HepG2 (cell line): ENCODE results near the gene HYOU1. TPM values are rescaled to one million over a fixed set of nuclear protein-coding genes. Genes with fewer than 3 reads are reported as not detected.
A peak's percentile ranks its signal among the peaks of the same experiment; 100 is the strongest.

ENCODE experiments used
- FOXP1 ChIP-seq, 2 experiments: fragments of 450-650 bp in 1 of 2; IDR thresholded peaks; 2 replicates each; pipeline ENCODE4 v1.6.1; 2017 to 2018; ENCODE audit warnings: antibody characterized with exemption in 1 of 2
- KDM1A ChIP-seq: IDR thresholded peaks from 2 replicates; pipeline ENCODE4 v1.6.1; 2016; ENCODE audit warnings: missing compliant biosample characterization
- MED8 ChIP-seq: sonication (generic); formaldehyde crosslinking; IDR thresholded peaks from 2 replicates; pipeline ENCODE4 v1.8.1; 2023; ENCODE audit warnings: mild to moderate bottlenecking, missing genetic modification reagents; ENCODE audit not compliant: insufficient replicate concordance
- NR1H2 ChIP-seq: sonication (generic); formaldehyde crosslinking; IDR thresholded peaks from 2 replicates; pipeline ENCODE4 v1.8.1; 2022; ENCODE audit warnings: low read depth, missing genetic modification reagents, borderline replicate concordance
- NR3C1 ChIP-seq: sonication (generic); formaldehyde crosslinking; IDR thresholded peaks from 2 replicates; pipeline ENCODE4 v1.4.0; 2020; ENCODE audit warnings: missing genetic modification reagents
- PITX1 ChIP-seq: sonication (generic); formaldehyde crosslinking; IDR thresholded peaks from 2 replicates; pipeline ENCODE4 v1.5.1; 2020; ENCODE audit warnings: mild to moderate bottlenecking, missing genetic modification reagents
- SIN3A ChIP-seq: IDR thresholded peaks from 2 replicates; pipeline ENCODE4 v1.6.1; 2011; ENCODE audit warnings: low read depth, mild to moderate bottlenecking, control low read depth, low read length, borderline replicate concordance
- TCF7 ChIP-seq: sonication (generic); IDR thresholded peaks from 2 replicates; pipeline ENCODE4 v1.6.1; 2016; ENCODE audit warnings: antibody characterized with exemption, low read depth
- ZBTB1 ChIP-seq: sonication (generic); formaldehyde crosslinking; IDR thresholded peaks from 2 replicates; pipeline ENCODE4 v1.4.0; 2020; ENCODE audit warnings: missing genetic modification reagents, borderline replicate concordance
- ZNF10 ChIP-seq: sonication (generic); formaldehyde crosslinking; IDR thresholded peaks from 2 replicates; pipeline ENCODE4 v1.4.0; 2020; ENCODE audit warnings: mild to moderate bottlenecking, low read depth, missing genetic modification reagents, borderline replicate concordance
- ZNF142 ChIP-seq: sonication (generic); formaldehyde crosslinking; IDR thresholded peaks from 2 replicates; pipeline ENCODE4 v1.4.0; 2020; ENCODE audit warnings: missing genetic modification reagents
- ZNF17 ChIP-seq: sonication (generic); formaldehyde crosslinking; IDR thresholded peaks from 2 replicates; pipeline ENCODE4 v1.5.0; 2020; ENCODE audit warnings: mild to moderate bottlenecking, missing genetic modification reagents
- ZNF205 ChIP-seq: IDR thresholded peaks from 2 replicates; pipeline ENCODE4 v1.6.1; 2018; ENCODE audit warnings: missing biosample characterization, missing genetic modification reagents
- ZNF775 ChIP-seq: sonication (generic); formaldehyde crosslinking; IDR thresholded peaks from 2 replicates; pipeline ENCODE4 v1.4.0; 2020; ENCODE audit warnings: missing genetic modification reagents, mild to moderate bottlenecking, moderate library complexity, borderline replicate concordance
- ZNF839 ChIP-seq: sonication (generic); formaldehyde crosslinking; IDR thresholded peaks from 2 replicates; pipeline ENCODE4 v1.4.0; 2020; ENCODE audit warnings: missing genetic modification reagents, mild to moderate bottlenecking, borderline replicate concordance
- polyA plus RNA-seq, 8 experiments: library from polyadenylated mRNA; depleted of rRNA in 3 of 8; stranded (reverse) in 7 of 8; unstranded in 1 of 8; fragments of >200 nt; fragmentation: Illumina TruSeq in 4 of 8; extraction: Trizol in 4 of 8; gene quantifications; 2 replicates each; pipeline versions ENCODE4 v1.2.1 to v1.2.3, GENCODE V29; 2011 to 2016; ENCODE audit warnings: low read depth in 4 of 8, missing spikeins in 1 of 8, mixed read lengths in 1 of 8; ENCODE audit not compliant: insufficient read depth in 1 of 8
- total RNA-seq, 5 experiments: library from RNA; depleted of rRNA; stranded (reverse); fragments of >200 nt; fragmentation: Illumina TruSeq; extraction: Trizol; gene quantifications; 2 replicates each; pipeline ENCODE4 v1.2.3, GENCODE V29; 2016; ENCODE audit warnings: low read depth in 1 of 5
- TF ChIP-seq, protein P1 (sequence below): sonication (generic); formaldehyde crosslinking; IDR thresholded peaks from 2 replicates; pipeline ENCODE4 v1.4.0; 2020; ENCODE audit warnings: missing genetic modification reagents
- TF ChIP-seq, protein P2 (sequence below): sonication (generic); formaldehyde crosslinking; IDR thresholded peaks from 2 replicates; pipeline ENCODE4 v1.9.0; 2021; ENCODE audit warnings: missing genetic modification reagents, mild to moderate bottlenecking, borderline replicate concordance
- TF ChIP-seq, protein P3 (sequence below): sonication (generic); formaldehyde crosslinking; IDR thresholded peaks from 2 replicates; pipeline ENCODE4 v1.5.0; 2020; ENCODE audit warnings: missing genetic modification reagents, mild to moderate bottlenecking, borderline replicate concordance

Gene HYOU1
- total and polyA plus RNA-seq, 2 of the 13 experiments (the other 11 are each of a cell fraction or from before 2014, with no cell fraction given), result 127 to 155 TPM

DNA sequence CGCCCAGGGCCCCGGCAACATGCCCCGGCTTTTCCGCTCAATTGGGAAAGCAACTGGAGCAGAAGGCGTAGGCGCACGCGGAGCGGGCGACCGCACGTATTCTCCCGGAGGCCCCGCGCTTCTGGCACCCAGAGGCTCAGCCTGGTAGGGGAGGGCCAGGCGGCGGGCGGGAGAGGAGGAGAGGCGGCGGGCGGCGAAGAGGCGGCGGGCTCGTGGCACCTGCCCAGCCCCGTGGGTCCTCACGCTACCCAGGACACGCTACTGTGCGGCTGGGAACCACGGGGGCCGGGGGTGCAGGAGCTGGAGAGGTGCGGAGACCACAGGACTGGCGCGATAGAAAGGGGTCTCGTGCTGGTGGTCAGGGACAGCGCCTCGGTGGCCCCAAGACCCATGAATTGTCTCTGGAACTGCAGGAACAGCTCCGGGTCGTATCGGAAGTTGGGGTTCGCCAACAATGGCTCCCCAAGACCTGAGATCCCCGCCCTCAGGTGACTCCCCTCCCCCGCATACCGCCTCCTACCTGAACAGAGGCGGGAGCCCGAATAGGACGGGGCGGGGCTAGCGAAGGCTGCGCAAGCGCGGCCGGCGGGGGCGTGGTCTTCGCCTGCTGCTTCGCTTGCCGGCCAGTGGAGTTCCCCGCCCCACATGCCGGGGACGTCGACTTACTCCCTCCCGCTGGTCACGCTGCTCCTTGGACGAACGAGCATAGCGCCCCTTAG lies 26.5 kb downstream of the HYOU1 start, which contains the start of gene SLC37A4 (continued):
- TF ChIP-seq ZNF142 (peak; percentile 55; the same call in 1 of the 2 replicates), NR1H2 (CRISPR knock-in tag) (no peak), ZNF775 (CRISPR knock-in tag) (no peak), PITX1 (no peak), ZNF17 (CRISPR knock-in tag) (no peak), ZNF205 (CRISPR knock-in tag) (peak; percentile 62; the same call in 1 of the 2 replicates), TCF7 (no peak), FOXP1 (IDR thresholded peaks at IDR 0.05) (no peak), FOXP1 (CRISPR knock-in tag; IDR thresholded peaks at IDR 0.05) (no peak), SIN3A (peak; percentile 23; the same call in 1 of the 2 replicates), ZBTB1 (CRISPR knock-in tag) (no peak), ZNF10 (CRISPR knock-in tag) (no peak), MED8 (no peak), ZNF839 (no peak), KDM1A (CRISPR knock-in tag) (no peak), NR3C1 (CRISPR knock-in tag) (no peak)
- TF ChIP-seq, protein P1, sequence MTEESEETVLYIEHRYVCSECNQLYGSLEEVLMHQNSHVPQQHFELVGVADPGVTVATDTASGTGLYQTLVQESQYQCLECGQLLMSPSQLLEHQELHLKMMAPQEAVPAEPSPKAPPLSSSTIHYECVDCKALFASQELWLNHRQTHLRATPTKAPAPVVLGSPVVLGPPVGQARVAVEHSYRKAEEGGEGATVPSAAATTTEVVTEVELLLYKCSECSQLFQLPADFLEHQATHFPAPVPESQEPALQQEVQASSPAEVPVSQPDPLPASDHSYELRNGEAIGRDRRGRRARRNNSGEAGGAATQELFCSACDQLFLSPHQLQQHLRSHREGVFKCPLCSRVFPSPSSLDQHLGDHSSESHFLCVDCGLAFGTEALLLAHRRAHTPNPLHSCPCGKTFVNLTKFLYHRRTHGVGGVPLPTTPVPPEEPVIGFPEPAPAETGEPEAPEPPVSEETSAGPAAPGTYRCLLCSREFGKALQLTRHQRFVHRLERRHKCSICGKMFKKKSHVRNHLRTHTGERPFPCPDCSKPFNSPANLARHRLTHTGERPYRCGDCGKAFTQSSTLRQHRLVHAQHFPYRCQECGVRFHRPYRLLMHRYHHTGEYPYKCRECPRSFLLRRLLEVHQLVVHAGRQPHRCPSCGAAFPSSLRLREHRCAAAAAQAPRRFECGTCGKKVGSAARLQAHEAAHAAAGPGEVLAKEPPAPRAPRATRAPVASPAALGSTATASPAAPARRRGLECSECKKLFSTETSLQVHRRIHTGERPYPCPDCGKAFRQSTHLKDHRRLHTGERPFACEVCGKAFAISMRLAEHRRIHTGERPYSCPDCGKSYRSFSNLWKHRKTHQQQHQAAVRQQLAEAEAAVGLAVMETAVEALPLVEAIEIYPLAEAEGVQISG (CRISPR knock-in tag), result peak; percentile 88
- TF ChIP-seq, protein P2, sequence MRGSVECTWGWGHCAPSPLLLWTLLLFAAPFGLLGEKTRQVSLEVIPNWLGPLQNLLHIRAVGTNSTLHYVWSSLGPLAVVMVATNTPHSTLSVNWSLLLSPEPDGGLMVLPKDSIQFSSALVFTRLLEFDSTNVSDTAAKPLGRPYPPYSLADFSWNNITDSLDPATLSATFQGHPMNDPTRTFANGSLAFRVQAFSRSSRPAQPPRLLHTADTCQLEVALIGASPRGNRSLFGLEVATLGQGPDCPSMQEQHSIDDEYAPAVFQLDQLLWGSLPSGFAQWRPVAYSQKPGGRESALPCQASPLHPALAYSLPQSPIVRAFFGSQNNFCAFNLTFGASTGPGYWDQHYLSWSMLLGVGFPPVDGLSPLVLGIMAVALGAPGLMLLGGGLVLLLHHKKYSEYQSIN (CRISPR knock-in tag), result no peak
- TF ChIP-seq, protein P3, sequence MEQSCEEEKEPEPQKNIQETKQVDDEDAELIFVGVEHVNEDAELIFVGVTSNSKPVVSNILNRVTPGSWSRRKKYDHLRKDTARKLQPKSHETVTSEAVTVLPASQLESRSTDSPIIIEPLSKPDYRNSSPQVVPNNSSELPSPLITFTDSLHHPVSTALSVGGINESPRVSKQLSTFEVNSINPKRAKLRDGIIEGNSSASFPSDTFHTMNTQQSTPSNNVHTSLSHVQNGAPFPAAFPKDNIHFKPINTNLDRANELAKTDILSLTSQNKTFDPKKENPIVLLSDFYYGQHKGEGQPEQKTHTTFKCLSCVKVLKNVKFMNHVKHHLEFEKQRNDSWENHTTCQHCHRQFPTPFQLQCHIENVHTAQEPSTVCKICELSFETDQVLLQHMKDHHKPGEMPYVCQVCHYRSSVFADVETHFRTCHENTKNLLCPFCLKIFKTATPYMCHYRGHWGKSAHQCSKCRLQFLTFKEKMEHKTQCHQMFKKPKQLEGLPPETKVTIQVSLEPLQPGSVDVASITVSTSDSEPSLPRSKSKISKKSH, result no peak; the same call in 1 of the 2 replicates
